Testis (tissue), 2 donors: ENCODE data around the gene TMEM233.

Experiments
- POLR2A ChIP-seq: fragments of 450-650 bp; IDR thresholded peaks from one replicate; pipeline ENCODE4 v1.6.1; 2017; ENCODE audit warnings: antibody characterized with exemption, mild to moderate bottlenecking, moderate library complexity
- TF ChIP-seq, protein P1 (sequence below), 3 experiments: fragments of 450-650 bp in 2 of 3; fragments of 200-600 bp in 1 of 3; sonication (generic) in 1 of 3; IDR thresholded peaks; one replicate each; pipeline ENCODE4 v1.5.1; 2016 to 2019; ENCODE audit warnings: antibody characterized with exemption in 3 of 3, mild to moderate bottlenecking in 2 of 3, moderate library complexity in 1 of 3

GRCh38 chr12:119652665-119653064, 59.1 kb downstream of the TMEM233 start:
- no peak for TF ChIP-seq POLR2A
- TF ChIP-seq, protein P1, sequence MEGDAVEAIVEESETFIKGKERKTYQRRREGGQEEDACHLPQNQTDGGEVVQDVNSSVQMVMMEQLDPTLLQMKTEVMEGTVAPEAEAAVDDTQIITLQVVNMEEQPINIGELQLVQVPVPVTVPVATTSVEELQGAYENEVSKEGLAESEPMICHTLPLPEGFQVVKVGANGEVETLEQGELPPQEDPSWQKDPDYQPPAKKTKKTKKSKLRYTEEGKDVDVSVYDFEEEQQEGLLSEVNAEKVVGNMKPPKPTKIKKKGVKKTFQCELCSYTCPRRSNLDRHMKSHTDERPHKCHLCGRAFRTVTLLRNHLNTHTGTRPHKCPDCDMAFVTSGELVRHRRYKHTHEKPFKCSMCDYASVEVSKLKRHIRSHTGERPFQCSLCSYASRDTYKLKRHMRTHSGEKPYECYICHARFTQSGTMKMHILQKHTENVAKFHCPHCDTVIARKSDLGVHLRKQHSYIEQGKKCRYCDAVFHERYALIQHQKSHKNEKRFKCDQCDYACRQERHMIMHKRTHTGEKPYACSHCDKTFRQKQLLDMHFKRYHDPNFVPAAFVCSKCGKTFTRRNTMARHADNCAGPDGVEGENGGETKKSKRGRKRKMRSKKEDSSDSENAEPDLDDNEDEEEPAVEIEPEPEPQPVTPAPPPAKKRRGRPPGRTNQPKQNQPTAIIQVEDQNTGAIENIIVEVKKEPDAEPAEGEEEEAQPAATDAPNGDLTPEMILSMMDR (IDR thresholded peaks at IDR 0.05), result no peak
